Calu3 (cell line): ENCODE data around the gene MARVELD1. TPM values are rescaled to one million over a fixed set of nuclear protein-coding genes. Genes with fewer than 3 reads are reported as not detected.

Source experiments
- BruUV-seq: library from RNA; stranded (reverse); fragments of 400-500 nt; replicated peaks from 2 replicates; lab custom pipeline; 2021; lab: Mats Ljungman, UMichigan
- CTCF ChIA-PET: fragments of 300-600 bp; sonication (Branson Sonifier 250); formaldehyde crosslinking; loops from one replicate; lab custom pipeline; 2022; ENCODE audit warnings: antibody characterized with exemption; lab: Charles Lee
- DNase-seq: peaks from one replicate; pipeline ENCODE4 v3.0.0; 2022
- H3K27ac Mint-ChIP-seq: one replicate; pipeline ENCODE4 v1.8.0; 2022; ENCODE audit warnings: mixed read lengths; ENCODE audit not compliant: unreplicated experiment
- H3K27me3 Mint-ChIP-seq: one replicate; pipeline ENCODE4 v1.8.0; 2022; ENCODE audit warnings: mixed read lengths; ENCODE audit not compliant: unreplicated experiment
- H3K36me3 Mint-ChIP-seq: one replicate; pipeline ENCODE4 v1.8.0; 2022; ENCODE audit warnings: mild to moderate bottlenecking, moderate library complexity, mixed read lengths; ENCODE audit not compliant: insufficient read depth, unreplicated experiment
- H3K4me1 Mint-ChIP-seq: one replicate; pipeline ENCODE4 v1.8.0; 2022; ENCODE audit warnings: mild to moderate bottlenecking, low read depth, mixed read lengths; ENCODE audit not compliant: unreplicated experiment
- H3K4me3 Mint-ChIP-seq: one replicate; pipeline ENCODE4 v1.8.0; 2022; ENCODE audit warnings: mild to moderate bottlenecking, low read depth, moderate library complexity, mixed read lengths; ENCODE audit not compliant: unreplicated experiment
- H3K9me3 Mint-ChIP-seq: one replicate; pipeline ENCODE4 v1.8.0; 2022; ENCODE audit warnings: low read depth, mixed read lengths; ENCODE audit not compliant: unreplicated experiment
- intact Hi-C: fragments of 100-400 bp; cut with micrococcal nuclease; formaldehyde crosslinking; loops from one replicate; pipeline ENCODE4 v1.10.0; 2022; ENCODE audit not compliant: unreplicated experiment
- total RNA-seq: library from RNA; stranded (reverse); gene quantifications from 2 replicates; pipeline ENCODE4 v1.2.3, GENCODE V29; 2022
- TF ChIP-seq, protein P1 (sequence below): fragments of 200-600 bp; IDR thresholded peaks from one replicate; pipeline ENCODE4 v1.8.0; 2022; ENCODE audit warnings: antibody characterized with exemption; ENCODE audit not compliant: unreplicated experiment

The MARVELD1 gene
- total RNA-seq, 1 experiment from 2014 or later: 20.2 TPM

DNA sequence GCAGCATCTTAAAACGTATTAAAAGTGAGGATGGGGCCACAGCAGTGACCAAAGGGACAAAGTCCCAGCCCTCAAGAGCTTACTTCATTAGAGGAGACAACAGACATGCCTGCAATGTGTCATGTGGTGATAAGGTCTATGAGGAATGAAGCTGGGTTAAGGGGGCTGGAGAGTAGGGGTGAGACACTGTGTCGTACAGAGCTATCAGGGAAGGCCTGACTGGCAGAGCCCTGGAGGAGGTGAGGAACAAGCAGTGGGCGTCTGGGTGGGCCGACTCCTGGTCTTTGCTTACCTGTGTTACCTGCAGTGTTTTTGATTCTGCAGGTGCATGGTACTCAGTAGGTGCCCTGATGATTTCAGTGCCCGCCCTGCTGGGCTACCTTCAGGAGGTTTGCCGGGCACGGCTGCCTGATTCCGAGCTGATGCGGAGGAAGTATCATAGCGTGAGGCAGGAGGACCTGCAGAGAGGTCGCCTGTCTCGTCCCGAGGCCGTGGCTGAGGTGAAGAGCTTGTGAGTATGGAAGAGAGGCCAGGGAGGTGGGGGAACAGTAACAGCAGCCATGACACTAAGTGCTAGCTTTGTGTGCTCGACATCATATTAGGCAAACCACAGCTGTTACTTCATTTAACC, 31.0 kb downstream of the MARVELD1 start:
- Mint-ChIP-seq H3K4me3 (no peak overlapping the region), H3K4me1 (no peaks in the 10 kb centered on the region), H3K36me3 (peaks cover 43% of the 10 kb centered on the region), H3K9me3 (no peaks in the 10 kb centered on the region), H3K27ac (no peak overlapping the region), H3K27me3 (no peaks in the 10 kb centered on the region)
- intact Hi-C loops: no loop called here
- CTCF ChIA-PET: no interaction called here
- no peak for DNase-seq
- TF ChIP-seq, protein P1, sequence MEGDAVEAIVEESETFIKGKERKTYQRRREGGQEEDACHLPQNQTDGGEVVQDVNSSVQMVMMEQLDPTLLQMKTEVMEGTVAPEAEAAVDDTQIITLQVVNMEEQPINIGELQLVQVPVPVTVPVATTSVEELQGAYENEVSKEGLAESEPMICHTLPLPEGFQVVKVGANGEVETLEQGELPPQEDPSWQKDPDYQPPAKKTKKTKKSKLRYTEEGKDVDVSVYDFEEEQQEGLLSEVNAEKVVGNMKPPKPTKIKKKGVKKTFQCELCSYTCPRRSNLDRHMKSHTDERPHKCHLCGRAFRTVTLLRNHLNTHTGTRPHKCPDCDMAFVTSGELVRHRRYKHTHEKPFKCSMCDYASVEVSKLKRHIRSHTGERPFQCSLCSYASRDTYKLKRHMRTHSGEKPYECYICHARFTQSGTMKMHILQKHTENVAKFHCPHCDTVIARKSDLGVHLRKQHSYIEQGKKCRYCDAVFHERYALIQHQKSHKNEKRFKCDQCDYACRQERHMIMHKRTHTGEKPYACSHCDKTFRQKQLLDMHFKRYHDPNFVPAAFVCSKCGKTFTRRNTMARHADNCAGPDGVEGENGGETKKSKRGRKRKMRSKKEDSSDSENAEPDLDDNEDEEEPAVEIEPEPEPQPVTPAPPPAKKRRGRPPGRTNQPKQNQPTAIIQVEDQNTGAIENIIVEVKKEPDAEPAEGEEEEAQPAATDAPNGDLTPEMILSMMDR: no peak
- no TSS peak for BruUV-seq

DNA sequence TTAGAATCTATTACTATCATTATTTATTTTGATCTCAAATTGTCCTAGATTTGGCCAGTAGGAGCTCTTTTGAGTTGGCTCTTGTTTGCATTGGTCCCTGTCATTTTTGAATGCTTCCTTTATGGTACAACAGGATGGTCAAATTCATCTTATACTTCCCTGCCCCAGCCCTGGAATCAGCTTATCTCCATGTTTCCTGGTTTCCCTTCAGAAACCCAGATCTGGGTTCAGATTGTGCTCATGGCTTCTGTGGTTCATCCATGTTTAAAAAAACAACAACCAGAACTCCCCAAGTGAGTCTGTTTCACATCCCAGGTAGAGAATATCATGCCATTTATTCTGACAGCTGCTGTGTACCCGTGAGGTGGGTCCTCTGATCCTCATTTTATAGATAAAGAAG, 34.0 kb downstream of the MARVELD1 start:
- CTCF ChIA-PET: no interaction called here
- intact Hi-C loops: no loop called here
- H3K4me1 Mint-ChIP-seq: no peaks in the 10 kb centered on the region
- no peak overlapping the region for H3K4me3 Mint-ChIP-seq
- no TSS peak for BruUV-seq
- H3K9me3 Mint-ChIP-seq: no peaks in the 10 kb centered on the region
- H3K27ac Mint-ChIP-seq: no peak overlapping the region
- no peaks in the 10 kb centered on the region for H3K27me3 Mint-ChIP-seq
- TF ChIP-seq, protein P1: no peak
- peaks cover 40% of the 10 kb centered on the region for H3K36me3 Mint-ChIP-seq
- no peak for DNase-seq

DNA sequence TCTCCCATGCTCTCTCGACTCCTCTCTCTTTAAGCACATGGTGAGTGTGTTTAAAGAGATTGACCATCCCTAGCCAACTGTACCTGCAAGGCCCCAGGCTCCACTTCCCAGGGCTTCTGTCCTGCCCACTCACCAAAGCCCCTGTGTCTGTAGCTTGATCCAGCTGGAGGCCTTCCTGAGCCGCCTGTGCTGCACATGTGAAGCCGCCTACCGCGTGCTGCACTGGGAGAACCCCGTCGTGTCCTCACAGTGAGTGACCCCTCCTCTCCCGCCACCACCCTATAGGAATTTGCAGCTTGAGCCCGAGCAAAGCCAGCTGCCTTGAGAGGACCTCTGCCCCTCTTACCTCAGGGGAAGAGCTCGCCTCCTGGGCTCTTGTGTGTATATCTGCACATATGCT, 34.6 kb downstream of the MARVELD1 start:
- H3K4me1 Mint-ChIP-seq: no peaks in the 10 kb centered on the region
- peaks cover 40% of the 10 kb centered on the region for H3K36me3 Mint-ChIP-seq
- H3K27me3 Mint-ChIP-seq: no peaks in the 10 kb centered on the region
- no peak for DNase-seq
- intact Hi-C loops: no loop called here
- H3K9me3 Mint-ChIP-seq: no peaks in the 10 kb centered on the region
- CTCF ChIA-PET: interaction anchor here (0.6 kb wide), 1 partner anchor 27 kb away, joined by 5 read pairs; no protein-coding TSS in a partner anchor
- no peak overlapping the region for H3K27ac Mint-ChIP-seq
- H3K4me3 Mint-ChIP-seq: no peak overlapping the region
- no TSS peak for BruUV-seq
- TF ChIP-seq, protein P1: no peak

GRCh38 chr10:97752956-97753355, 39.4 kb downstream of the MARVELD1 start:
- H3K9me3 Mint-ChIP-seq: no peaks in the 10 kb centered on the region
- DNase-seq: no peak
- CTCF ChIA-PET: interaction anchor here (0.6 to 0.7 kb wide), 2 partner anchors 484 to 537 kb away, joined by 3 read pairs; no protein-coding TSS in a partner anchor
- H3K4me3 Mint-ChIP-seq: no peak overlapping the region
- H3K27ac Mint-ChIP-seq: no peak overlapping the region
- intact Hi-C loops: no loop called here
- no peaks in the 10 kb centered on the region for H3K27me3 Mint-ChIP-seq
- TF ChIP-seq, protein P1: no peak
- peaks cover 26% of the 10 kb centered on the region for H3K36me3 Mint-ChIP-seq
- no TSS peak for BruUV-seq
- H3K4me1 Mint-ChIP-seq: no peaks in the 10 kb centered on the region
